ENCODE measurements around the gene TNC. TPM values are rescaled to one million over a fixed set of nuclear protein-coding genes. Genes with fewer than 3 reads are reported as not detected.
A peak's percentile ranks its signal among the peaks of the same experiment; 100 is the strongest.

The TNC gene
- total RNA-seq (2014; rRNA removed; shearing (Covaris generic)), result 77.5 and 151 TPM in 2 replicates

- DNase-seq (ENCODE audit: low read depth), result peak; percentile 94
Observed at GRCh38 chr9:115117999-115118878, at the start of gene TNC. Gene TNC, minus strand, starts transcription at chr9:115118157. Its CDS starts 27,139 bp downstream, at chr9:115091018.

GRCh38 chr9:115167175-115167574 lies 49.2 kb upstream of the TNC start:
- DNase-seq (ENCODE audit: low read depth), result peak; percentile 98

- DNase-seq (ENCODE audit: low read depth), result no peak
Observed at GRCh38 chr9:115165233-115165632, 47.3 kb upstream of the TNC start.

GRCh38 chr9:115164511-115164974 lies 46.6 kb upstream of the TNC start:
- DNase-seq (ENCODE audit: low read depth), result peak; percentile 94

- no peak for DNase-seq (ENCODE audit: low read depth)
Observed at GRCh38 chr9:115162946-115163345, 45.0 kb upstream of the TNC start.

- DNase-seq (ENCODE audit: low read depth), result peak; percentile 53
Observed at GRCh38 chr9:115161446-115161845, 43.5 kb upstream of the TNC start.

GRCh38 chr9:115158661-115159481 lies 40.9 kb upstream of the TNC start:
- peak; percentile 80 for DNase-seq (ENCODE audit: low read depth)

GRCh38 chr9:115157245-115157674 lies 39.3 kb upstream of the TNC start:
- peak; percentile 96 for DNase-seq (ENCODE audit: low read depth)

- DNase-seq (ENCODE audit: low read depth), result no peak
Observed at GRCh38 chr9:115155037-115155436, 37.1 kb upstream of the TNC start.

- no peak for DNase-seq (ENCODE audit: low read depth)
Observed at GRCh38 chr9:115154617-115155016, 36.7 kb upstream of the TNC start.

GRCh38 chr9:115152281-115152820 lies 34.4 kb upstream of the TNC start:
- DNase-seq (ENCODE audit: low read depth), result no peak

GRCh38 chr9:115148721-115149120 lies 30.8 kb upstream of the TNC start:
- DNase-seq (ENCODE audit: low read depth), result no peak

GRCh38 chr9:115146581-115147021 lies 28.6 kb upstream of the TNC start:
- DNase-seq (ENCODE audit: low read depth), result peak; percentile 99

GRCh38 chr9:115144706-115145105 lies 26.7 kb upstream of the TNC start:
- peak; percentile 63 for DNase-seq (ENCODE audit: low read depth)

- DNase-seq (ENCODE audit: low read depth), result no peak
Observed at GRCh38 chr9:115143689-115144088, 25.7 kb upstream of the TNC start.

- DNase-seq (ENCODE audit: low read depth), result no peak
Observed at GRCh38 chr9:115142517-115143270, 24.7 kb upstream of the TNC start.

GRCh38 chr9:115142090-115142489 lies 24.1 kb upstream of the TNC start:
- no peak for DNase-seq (ENCODE audit: low read depth)

GRCh38 chr9:115141612-115142011 lies 23.7 kb upstream of the TNC start:
- peak; percentile 51 for DNase-seq (ENCODE audit: low read depth)

- DNase-seq (ENCODE audit: low read depth), result no peak
Observed at GRCh38 chr9:115138151-115138550, 20.2 kb upstream of the TNC start.

GRCh38 chr9:115137526-115137925 lies 19.6 kb upstream of the TNC start:
- DNase-seq (ENCODE audit: low read depth), result no peak

Measured in M059J (cell line).